ENCODE measurements around the gene IQSEC1. TPM values are rescaled to one million over a fixed set of nuclear protein-coding genes. Genes with fewer than 3 reads are reported as not detected.

Gene IQSEC1
- total RNA-seq, 3 donors from 2014 or later, result 17.1 to 24.8 (median 19.4) TPM

DNA sequence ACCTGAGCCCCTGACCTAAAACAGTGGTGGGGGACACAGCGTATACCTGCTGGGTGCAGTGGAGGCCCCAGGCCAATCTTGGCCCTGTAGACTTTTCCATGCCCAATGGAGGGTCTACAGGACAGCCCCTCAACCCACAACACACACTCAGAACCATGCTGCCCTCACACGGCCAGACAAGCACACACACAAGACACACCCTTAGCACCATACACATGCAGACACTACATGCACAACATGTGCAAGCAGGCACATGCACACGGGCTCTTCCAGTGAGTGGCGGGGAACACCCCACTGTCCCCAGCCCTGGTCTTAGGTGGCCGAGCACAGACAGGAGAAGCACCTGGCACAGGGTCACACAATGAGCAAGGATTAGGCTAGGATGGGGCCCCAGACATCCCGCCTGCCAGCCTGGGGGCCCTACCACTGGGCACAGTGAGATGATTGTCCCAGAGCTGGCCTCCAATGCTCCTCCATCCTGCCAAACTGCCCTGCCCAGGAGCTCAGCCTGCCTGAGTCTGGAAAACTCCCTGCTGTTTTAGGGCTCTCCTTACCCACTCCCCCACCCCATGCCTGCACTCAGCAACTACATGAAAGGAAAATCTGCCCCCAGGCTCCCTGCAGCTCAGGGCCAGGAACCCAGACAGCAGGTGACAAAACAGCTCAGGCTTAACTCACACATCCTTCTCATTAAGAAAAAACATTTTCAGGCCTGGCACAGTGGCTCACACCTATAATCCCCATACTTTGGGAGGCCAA, 15.8 kb downstream of the IQSEC1 start:
- Mint-ChIP-seq H3K4me1 (ENCODE audit: low read depth) (peaks cover 2% of the 10 kb centered on the region), H3K4me3 (no peak overlapping the region), H3K9me3 (no peaks in the 10 kb centered on the region), H3K36me3 (ENCODE audit: insufficient read depth) (no peaks in the 10 kb centered on the region), H3K27me3 (ENCODE audit: low read depth) (no peaks in the 10 kb centered on the region)
- ATAC-seq (no peak), DNase-seq (no peak)

DNA sequence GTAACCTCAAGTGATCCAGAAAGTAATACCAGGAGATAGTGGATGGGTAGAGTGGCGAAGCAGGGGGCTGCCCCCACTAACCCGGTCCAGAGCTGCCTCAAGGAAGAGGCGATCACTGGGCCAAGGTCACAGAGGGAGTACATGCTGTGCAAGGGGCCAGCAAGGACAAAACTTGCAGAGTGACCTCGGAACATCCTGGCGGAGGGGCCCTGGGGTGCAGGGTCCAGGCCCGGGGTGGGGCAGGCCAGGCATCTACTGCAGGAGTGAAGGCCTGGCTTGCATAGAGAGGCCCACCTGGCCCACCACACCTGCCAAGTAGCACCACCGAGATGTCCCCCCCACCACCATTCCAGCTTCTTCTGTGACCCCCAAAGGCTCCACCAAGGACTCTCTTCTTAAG, 17.6 kb downstream of the IQSEC1 start:
- no peaks in the 10 kb centered on the region for H3K36me3 Mint-ChIP-seq (ENCODE audit: insufficient read depth)
- no peak for ATAC-seq
- no peaks in the 10 kb centered on the region for H3K9me3 Mint-ChIP-seq
- H3K27me3 Mint-ChIP-seq (ENCODE audit: low read depth), result no peaks in the 10 kb centered on the region
- no peak overlapping the region for H3K4me3 Mint-ChIP-seq
- H3K4me1 Mint-ChIP-seq (ENCODE audit: low read depth), result peaks cover 2% of the 10 kb centered on the region
- no peak for DNase-seq

DNA sequence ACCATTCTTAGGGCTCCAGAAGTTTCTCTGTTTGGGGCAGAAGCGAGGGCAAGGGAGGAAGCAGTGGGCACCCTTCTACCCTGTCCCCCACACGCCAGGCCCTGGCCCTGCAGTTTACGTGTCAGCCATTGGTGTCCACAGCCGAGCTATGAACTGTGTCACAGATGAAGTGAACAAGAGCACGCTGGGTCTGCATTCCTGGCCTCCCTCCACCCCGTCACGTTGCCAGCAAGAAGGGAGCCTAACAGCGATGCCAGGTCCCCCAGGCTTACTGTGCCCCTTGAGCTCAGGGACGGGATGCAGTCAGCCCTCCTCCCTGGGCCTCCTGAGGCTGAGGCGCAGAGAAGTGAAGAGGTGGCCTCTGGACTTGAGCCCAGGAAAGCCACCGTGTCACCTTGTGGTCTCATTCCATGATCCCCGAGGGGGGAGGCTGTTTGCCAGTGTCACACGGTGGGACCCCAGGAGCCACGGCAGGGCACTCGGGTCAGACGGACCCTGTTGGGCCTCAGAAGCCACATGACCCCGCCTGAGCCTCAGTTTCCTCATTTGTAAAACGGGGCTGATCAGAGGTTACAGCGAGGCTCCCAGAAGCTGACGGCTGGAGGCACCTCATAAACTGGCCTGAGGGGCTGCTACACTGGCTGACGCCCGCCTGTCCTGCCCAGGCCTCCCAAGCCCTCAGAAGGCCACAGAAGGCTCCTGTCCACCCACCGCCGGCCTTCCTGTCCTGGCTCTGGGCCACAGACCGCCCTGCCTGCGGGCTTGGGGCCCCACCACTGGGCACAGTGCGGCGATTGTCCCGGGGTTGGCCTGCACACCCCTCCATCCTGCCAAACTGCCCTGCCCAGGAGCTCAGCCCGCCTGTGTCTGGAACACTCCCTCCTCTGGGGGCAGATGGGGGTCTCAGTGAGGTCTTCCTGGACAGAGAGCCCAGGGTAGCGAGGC, 18.6 kb downstream of the IQSEC1 start:
- Mint-ChIP-seq H3K4me3 (no peak overlapping the region), H3K4me1 (ENCODE audit: low read depth) (peaks cover 2% of the 10 kb centered on the region), H3K9me3 (no peaks in the 10 kb centered on the region), H3K27me3 (ENCODE audit: low read depth) (no peaks in the 10 kb centered on the region), H3K36me3 (ENCODE audit: insufficient read depth) (no peaks in the 10 kb centered on the region)
- DNase-seq, result no peak
- no peak for ATAC-seq

DNA sequence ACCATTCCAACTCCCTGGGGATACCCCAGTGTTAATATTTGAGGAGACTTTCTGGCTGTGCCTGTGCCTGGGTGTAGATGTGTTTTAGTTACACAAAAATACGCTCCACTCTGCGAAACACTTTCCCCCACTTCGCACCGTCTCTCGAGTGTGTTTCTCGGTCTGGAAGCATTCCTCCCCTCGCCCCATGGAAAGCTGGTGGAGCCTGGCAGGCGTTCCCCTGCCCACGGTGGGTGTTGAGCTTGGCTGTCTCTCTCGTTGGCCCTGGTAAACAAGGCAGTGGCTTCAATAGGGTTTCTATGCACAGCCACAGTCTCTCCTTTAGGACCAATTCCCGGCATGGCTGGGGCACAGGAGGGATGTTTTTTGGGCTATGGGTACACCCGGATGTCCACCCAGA, 19.3 kb downstream of the IQSEC1 start:
- Mint-ChIP-seq H3K4me1 (ENCODE audit: low read depth) (peaks cover 2% of the 10 kb centered on the region), H3K36me3 (ENCODE audit: insufficient read depth) (no peaks in the 10 kb centered on the region), H3K27me3 (ENCODE audit: low read depth) (no peaks in the 10 kb centered on the region), H3K9me3 (no peaks in the 10 kb centered on the region), H3K4me3 (no peak overlapping the region)
- ATAC-seq (no peak), DNase-seq (no peak)

DNA sequence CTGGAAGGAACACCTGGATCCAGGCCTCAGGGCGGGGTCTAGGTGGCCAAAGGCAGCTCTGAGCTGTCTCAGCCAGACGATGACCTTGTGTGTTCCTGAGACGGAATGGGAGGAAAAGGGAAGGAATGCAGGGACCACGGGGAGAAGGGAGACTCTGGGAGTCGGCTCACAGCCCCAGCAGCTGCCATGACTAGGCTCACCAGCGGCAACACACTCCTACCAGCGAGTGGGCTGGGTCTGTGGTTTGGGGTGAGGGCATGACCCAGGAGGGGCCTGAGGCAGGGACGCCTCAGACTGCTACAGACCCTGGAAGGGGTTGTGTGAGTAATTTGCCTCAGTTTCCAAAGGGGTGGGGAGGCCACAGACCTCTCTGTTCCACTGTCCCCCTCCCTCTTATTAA, 19.8 kb downstream of the IQSEC1 start:
- H3K27me3 Mint-ChIP-seq (ENCODE audit: low read depth), result no peaks in the 10 kb centered on the region
- no peak for DNase-seq
- H3K36me3 Mint-ChIP-seq (ENCODE audit: insufficient read depth), result no peaks in the 10 kb centered on the region
- no peaks in the 10 kb centered on the region for H3K9me3 Mint-ChIP-seq
- H3K4me3 Mint-ChIP-seq, result no peak overlapping the region
- no peak for ATAC-seq
- H3K4me1 Mint-ChIP-seq (ENCODE audit: low read depth), result peaks cover 2% of the 10 kb centered on the region

DNA sequence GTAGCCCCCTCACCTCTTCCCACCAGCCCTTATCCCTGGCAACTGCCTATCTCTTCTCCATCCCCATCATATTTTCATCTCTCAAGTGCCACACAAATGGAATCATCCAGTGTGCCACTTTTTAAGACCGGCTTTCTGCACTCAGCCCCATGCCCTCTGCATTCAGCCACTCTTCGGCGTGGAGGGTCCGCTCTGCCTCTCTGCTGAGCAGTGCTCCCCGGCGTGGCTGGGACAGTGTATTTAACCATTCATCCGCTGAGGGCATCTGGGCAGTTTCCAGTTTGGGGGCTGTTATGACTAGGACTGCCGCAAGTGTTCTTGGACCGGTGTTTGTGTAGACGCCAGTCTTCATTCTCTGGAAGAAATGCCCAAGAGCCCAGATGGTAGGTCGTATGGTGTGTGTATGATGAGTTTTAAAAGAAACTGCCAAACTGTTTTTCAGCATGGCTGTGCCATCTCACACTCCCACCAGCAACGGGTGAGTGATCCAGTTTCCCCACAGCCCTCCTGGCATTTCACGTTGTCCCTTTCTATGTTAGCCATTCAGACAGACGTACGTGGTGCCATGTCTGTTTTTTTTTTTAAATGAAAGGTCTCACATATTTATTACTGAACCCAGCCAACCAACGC, 20.9 kb downstream of the IQSEC1 start:
- Mint-ChIP-seq H3K27me3 (ENCODE audit: low read depth) (no peaks in the 10 kb centered on the region), H3K36me3 (ENCODE audit: insufficient read depth) (no peaks in the 10 kb centered on the region), H3K4me1 (ENCODE audit: low read depth) (peaks cover 2% of the 10 kb centered on the region), H3K4me3 (no peak overlapping the region), H3K9me3 (no peaks in the 10 kb centered on the region)
- ATAC-seq (no peak), DNase-seq (no peak)

DNA sequence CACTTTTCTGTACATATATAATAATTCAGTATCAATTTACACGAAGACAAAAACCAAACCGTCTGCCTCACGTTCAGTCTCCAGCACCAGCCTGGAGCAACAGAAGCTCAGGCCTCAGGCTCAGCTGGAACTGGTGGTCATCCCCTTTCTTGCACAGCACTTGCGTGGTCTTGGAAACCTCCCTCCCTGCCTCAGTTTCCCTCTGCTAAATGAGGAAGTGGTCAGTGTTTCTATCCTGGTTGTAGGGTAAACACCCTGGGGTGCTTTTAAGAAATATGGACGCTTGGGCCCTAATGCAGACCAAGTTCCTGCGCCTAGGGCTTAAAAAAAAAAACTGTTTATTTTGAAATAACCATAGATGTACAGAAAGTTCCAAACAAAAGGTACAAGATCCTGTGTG, 21.6 kb downstream of the IQSEC1 start:
- Mint-ChIP-seq H3K4me3 (no peak overlapping the region), H3K4me1 (ENCODE audit: low read depth) (peaks cover 5% of the 10 kb centered on the region), H3K9me3 (no peaks in the 10 kb centered on the region), H3K27me3 (ENCODE audit: low read depth) (no peaks in the 10 kb centered on the region), H3K36me3 (ENCODE audit: insufficient read depth) (no peaks in the 10 kb centered on the region)
- DNase-seq (no peak), ATAC-seq (no peak)

DNA sequence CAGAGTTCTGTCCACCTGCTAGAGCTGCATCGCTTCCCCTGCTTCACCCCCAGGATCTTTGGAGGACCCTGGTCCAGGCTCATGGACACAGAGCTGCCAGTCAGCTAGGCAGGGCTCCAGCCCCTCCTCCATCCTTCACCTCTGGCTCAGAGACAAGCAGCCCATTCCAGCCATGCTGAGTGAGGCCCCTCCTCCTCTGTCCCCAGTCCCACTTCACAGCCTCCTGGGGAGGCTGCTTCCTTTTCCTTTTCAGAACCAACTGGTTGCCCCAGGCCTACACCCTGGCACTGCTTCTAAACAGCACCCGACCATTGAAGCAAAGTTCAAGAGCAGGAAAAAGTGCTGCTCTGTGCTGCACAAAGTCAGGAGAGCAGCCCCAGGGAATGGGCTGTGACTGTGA, 22.2 kb downstream of the IQSEC1 start:
- Mint-ChIP-seq H3K9me3 (no peaks in the 10 kb centered on the region), H3K36me3 (ENCODE audit: insufficient read depth) (no peaks in the 10 kb centered on the region), H3K4me3 (no peak overlapping the region), H3K27me3 (ENCODE audit: low read depth) (no peaks in the 10 kb centered on the region), H3K4me1 (ENCODE audit: low read depth) (peaks cover 9% of the 10 kb centered on the region)
- ATAC-seq (no peak), DNase-seq (no peak)

DNA sequence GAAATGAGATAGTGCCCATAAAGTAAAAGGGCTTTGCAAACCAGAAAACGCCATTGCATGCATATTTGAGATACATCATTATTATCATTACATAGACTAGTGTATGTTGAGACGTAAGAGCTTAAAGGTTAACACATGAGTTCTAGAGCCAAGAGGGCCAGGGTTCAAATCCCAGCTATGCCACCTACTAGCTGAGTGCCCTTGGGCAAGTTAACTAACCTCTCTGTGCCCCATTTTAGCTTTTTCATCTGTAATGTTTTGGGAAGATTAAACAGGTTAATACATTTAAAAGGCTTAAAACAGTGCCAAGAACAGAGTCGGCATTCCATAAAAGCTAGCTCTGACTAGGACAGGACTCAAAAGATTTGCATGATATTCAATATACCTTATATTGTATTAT, 22.8 kb downstream of the IQSEC1 start:
- Mint-ChIP-seq H3K4me3 (no peak overlapping the region), H3K4me1 (ENCODE audit: low read depth) (peaks cover 14% of the 10 kb centered on the region), H3K27me3 (ENCODE audit: low read depth) (no peaks in the 10 kb centered on the region), H3K9me3 (no peaks in the 10 kb centered on the region), H3K36me3 (ENCODE audit: insufficient read depth) (no peaks in the 10 kb centered on the region)
- DNase-seq (no peak), ATAC-seq (no peak)

DNA sequence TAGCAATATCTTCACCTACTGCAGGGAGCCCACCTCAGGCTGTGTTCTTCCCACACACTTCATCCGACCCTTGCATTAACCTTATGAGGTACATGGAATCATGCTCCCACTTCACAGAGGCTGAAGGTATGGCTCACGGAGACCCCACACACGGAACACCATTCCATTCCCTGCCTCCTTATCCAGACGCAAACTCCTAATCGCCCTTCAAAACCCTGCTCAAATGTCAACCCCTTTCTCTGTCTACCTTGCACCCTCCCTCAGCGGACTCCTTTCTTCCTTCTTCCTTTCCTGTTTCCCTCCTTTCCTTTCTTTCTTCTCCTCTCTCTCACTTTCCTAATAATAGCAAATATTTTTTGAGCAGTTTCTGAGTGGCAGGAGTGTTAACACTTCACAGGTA, 23.8 kb downstream of the IQSEC1 start:
- no peak for DNase-seq
- ATAC-seq, result no peak
- Mint-ChIP-seq H3K9me3 (no peaks in the 10 kb centered on the region), H3K36me3 (ENCODE audit: insufficient read depth) (no peaks in the 10 kb centered on the region), H3K4me3 (no peak overlapping the region), H3K27me3 (ENCODE audit: low read depth) (no peaks in the 10 kb centered on the region), H3K4me1 (ENCODE audit: low read depth) (peaks cover 18% of the 10 kb centered on the region)

DNA sequence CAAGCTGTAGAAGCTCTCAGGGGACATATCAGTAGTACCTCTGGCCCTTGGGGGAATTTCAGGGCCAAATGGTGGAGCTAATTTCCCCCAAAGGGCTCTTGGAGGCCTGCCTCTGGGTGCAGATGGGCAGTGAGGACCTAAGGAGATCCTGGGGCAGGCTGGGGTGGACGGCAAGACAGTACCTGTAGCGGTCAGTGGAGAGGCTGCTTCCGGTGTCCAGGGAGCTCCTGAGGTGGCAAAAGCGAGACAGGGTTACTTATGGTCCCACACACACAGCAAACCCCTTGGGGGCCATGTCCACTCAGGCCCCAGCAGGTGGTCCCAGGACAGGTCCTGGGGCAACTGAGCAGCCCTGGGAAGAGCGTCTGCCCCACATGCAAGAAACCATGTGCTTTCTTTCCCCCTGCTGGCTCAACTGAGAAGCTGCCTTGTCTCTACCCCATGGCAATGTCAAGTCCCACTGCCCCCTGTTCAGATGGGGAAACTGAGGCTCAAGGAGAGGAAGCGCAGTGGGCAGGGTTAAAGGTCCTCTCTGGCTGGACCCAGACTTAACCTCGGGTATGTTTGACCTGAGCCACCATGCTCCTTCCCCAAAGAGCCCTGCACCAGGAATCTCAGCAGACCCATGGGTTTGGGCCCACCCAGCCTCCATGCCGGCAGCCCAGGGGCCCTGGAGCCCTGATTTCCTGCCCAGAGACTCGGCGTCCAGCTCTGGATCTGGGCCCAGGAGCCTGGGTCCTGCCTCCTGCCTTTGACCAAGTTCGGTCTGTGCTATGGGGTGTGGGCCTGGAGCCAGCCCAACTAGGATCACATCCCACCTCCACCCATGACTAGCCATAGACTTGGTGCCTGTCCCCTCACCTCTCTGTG, 25.7 kb downstream of the IQSEC1 start:
- no peaks in the 10 kb centered on the region for H3K27me3 Mint-ChIP-seq (ENCODE audit: low read depth)
- H3K36me3 Mint-ChIP-seq (ENCODE audit: insufficient read depth), result no peaks in the 10 kb centered on the region
- H3K9me3 Mint-ChIP-seq, result no peaks in the 10 kb centered on the region
- DNase-seq, result no peak
- H3K4me1 Mint-ChIP-seq (ENCODE audit: low read depth), result peaks cover 16% of the 10 kb centered on the region
- H3K4me3 Mint-ChIP-seq, result no peak overlapping the region
- ATAC-seq, result no peak

DNA sequence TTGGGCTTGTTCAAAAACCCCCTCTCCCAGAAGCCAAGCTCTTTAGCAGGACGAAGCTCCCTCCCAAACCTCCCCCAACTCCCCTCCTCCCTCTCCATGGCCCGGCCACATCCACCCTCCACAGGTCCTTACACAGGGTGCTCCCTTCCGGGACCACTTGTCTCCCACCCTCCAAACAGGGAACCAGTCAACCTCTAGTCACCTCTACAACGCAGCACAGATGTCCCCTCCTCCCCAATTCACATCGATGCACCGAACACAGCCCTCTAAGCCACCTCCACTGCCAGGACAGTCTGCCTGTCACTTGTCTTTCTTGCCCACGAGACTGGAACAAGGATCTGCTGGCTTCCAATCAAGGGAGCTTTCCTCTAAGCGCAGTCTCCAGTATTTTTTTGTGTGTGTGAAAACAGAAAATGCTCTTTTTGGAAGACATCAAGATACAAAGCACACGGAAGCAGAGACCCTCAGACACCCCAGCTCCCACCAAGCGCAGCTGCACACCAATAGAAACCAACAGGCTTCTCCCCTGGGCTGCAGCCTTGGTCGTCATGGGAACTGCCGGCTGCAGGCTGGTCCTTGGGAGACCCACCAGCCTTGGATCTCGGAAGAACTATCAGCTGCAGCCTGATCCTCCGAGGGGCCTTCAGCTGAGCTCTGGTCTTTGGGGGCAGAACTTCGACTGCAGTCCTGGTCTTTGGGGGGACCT, 26.5 kb downstream of the IQSEC1 start:
- no peak for ATAC-seq
- Mint-ChIP-seq H3K27me3 (ENCODE audit: low read depth) (no peaks in the 10 kb centered on the region), H3K4me3 (no peak overlapping the region), H3K4me1 (ENCODE audit: low read depth) (peaks cover 16% of the 10 kb centered on the region), H3K36me3 (ENCODE audit: insufficient read depth) (no peaks in the 10 kb centered on the region), H3K9me3 (no peaks in the 10 kb centered on the region)
- DNase-seq, result no peak

DNA sequence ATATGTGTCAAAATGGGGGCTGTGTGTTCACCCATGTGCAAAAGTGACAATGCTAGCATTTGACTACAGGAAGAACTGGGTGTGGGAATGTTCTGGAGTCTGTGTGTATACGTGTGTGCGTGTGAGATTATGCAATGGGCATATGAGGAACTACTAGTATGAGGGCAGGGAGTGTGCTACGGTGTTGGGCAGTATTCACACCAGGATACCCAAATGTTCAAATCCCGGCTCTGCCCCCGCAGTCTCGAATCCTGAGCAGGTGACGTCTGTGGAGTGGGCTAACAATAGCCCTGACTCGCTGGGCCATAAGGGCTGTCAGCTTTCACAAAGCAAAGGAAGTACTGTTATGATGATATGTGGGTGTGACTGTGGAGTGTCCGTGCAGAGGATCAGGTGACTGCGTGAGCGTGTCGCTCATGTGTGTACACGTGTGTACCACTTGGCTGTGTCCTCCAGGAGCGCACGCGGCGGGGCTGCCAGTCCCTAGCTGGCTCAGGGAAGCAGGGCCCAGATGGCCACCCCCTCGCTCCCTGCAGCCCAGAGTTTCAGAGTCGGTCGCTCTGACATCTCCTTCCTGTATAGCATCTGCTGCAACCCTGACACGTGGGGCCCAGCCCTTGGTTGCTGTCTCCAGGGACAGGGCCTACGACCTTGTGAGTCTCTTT, 27.2 kb downstream of the IQSEC1 start:
- Mint-ChIP-seq H3K9me3 (no peaks in the 10 kb centered on the region), H3K4me1 (ENCODE audit: low read depth) (peaks cover 19% of the 10 kb centered on the region), H3K4me3 (no peak overlapping the region), H3K27me3 (ENCODE audit: low read depth) (no peaks in the 10 kb centered on the region), H3K36me3 (ENCODE audit: insufficient read depth) (no peaks in the 10 kb centered on the region)
- ATAC-seq (peak; percentile 15 to 27), DNase-seq (no peak)
